Trophoblast cell (in vitro differentiated cells and primary cell): ENCODE data around the gene KMT2D.

ENCODE experiments used
- DNase-seq, 2 donors: peaks; one replicate each; pipeline ENCODE4 v3.0.0-alpha.2; 2016
- H2AFZ ChIP-seq: 2 replicates; pipeline ENCODE4 v1.6.1; 2013; ENCODE audit warnings: low read length, moderate library complexity, mild to moderate bottlenecking; ENCODE audit not compliant: insufficient read depth, poor library complexity
- H2AK5ac ChIP-seq: 2 replicates; pipeline ENCODE4 v1.6.1; 2013; ENCODE audit warnings: mild to moderate bottlenecking, low read length
- H2BK120ac ChIP-seq: 2 replicates; pipeline ENCODE4 v1.6.1; 2013; ENCODE audit warnings: low read length, mild to moderate bottlenecking, moderate library complexity; ENCODE audit not compliant: insufficient read depth, poor library complexity
- H2BK12ac ChIP-seq: 2 replicates; pipeline ENCODE4 v1.6.1; 2013; ENCODE audit warnings: mild to moderate bottlenecking, low read length, moderate library complexity
- H2BK5ac ChIP-seq: 2 replicates; pipeline ENCODE4 v1.6.1; 2013; ENCODE audit warnings: low read length, low read depth, moderate library complexity, mild to moderate bottlenecking; ENCODE audit not compliant: poor library complexity
- H3K14ac ChIP-seq: 2 replicates; pipeline ENCODE4 v1.6.1; 2013; ENCODE audit warnings: mild to moderate bottlenecking, low read length
- H3K18ac ChIP-seq: 2 replicates; pipeline ENCODE4 v1.6.1; 2013; ENCODE audit warnings: mild to moderate bottlenecking, low read length
- H3K23ac ChIP-seq: 2 replicates; pipeline ENCODE4 v1.6.1; 2013; ENCODE audit warnings: low read length
- H3K27ac ChIP-seq: 2 replicates; pipeline ENCODE4 v1.5.1; 2013; ENCODE audit warnings: low read depth, mild to moderate bottlenecking, inconsistent platforms, low read length, moderate library complexity
- H3K27me3 ChIP-seq: 2 replicates; pipeline ENCODE4 v1.6.1; 2013; ENCODE audit warnings: inconsistent platforms, mild to moderate bottlenecking, low read length, moderate library complexity; ENCODE audit not compliant: insufficient read depth
- H3K36me3 ChIP-seq, 2 experiments: 1 replicate in 1 of 2; 2 replicates in 1 of 2; pipeline ENCODE4 v1.6.1; 2013; ENCODE audit warnings: low read length in 2 of 2, mild to moderate bottlenecking in 2 of 2, moderate library complexity in 1 of 2; ENCODE audit not compliant: insufficient read depth in 2 of 2, control insufficient read depth in 1 of 2
- H3K4ac ChIP-seq: 2 replicates; pipeline ENCODE4 v1.6.1; 2013; ENCODE audit warnings: low read depth, mild to moderate bottlenecking, low read length, moderate library complexity
- H3K4me1 ChIP-seq, 2 experiments: 1 replicate in 1 of 2; 2 replicates in 1 of 2; pipeline ENCODE4 v1.6.1; 2013; ENCODE audit warnings: low read length in 2 of 2, mild to moderate bottlenecking in 2 of 2, moderate library complexity in 1 of 2; ENCODE audit not compliant: insufficient read depth in 2 of 2, control insufficient read depth in 1 of 2
- H3K4me2 ChIP-seq: 2 replicates; pipeline ENCODE4 v1.6.1; 2013; ENCODE audit warnings: inconsistent platforms, mild to moderate bottlenecking, low read length, moderate library complexity
- H3K4me3 ChIP-seq: 2 replicates; pipeline ENCODE4 v1.5.1; 2013; ENCODE audit warnings: mild to moderate bottlenecking, low read depth, low read length, inconsistent platforms
- H3K79me1 ChIP-seq: one replicate; pipeline ENCODE4 v1.6.1; 2013; ENCODE audit warnings: low read length
- H3K79me2 ChIP-seq: 2 replicates; pipeline ENCODE4 v1.6.1; 2013; ENCODE audit warnings: low read length, mild to moderate bottlenecking; ENCODE audit not compliant: control insufficient read depth, insufficient read depth, poor library complexity
- H3K9ac ChIP-seq: 2 replicates; pipeline ENCODE4 v1.6.1; 2013; ENCODE audit warnings: mild to moderate bottlenecking, low read length
- H3K9me3 ChIP-seq: 2 replicates; pipeline ENCODE4 v1.6.1; 2013; ENCODE audit warnings: low read depth, mild to moderate bottlenecking, control low read depth, inconsistent platforms, low read length; ENCODE audit not compliant: insufficient read depth
- H4K12ac ChIP-seq: 2 replicates; pipeline ENCODE4 v1.6.1; 2013; ENCODE audit warnings: low read depth, mild to moderate bottlenecking, low read length, moderate library complexity
- H4K8ac ChIP-seq: 2 replicates; pipeline ENCODE4 v1.6.1; 2013; ENCODE audit warnings: low read depth, mild to moderate bottlenecking, low read length, moderate library complexity
- H4K91ac ChIP-seq: one replicate; pipeline ENCODE4 v1.6.1; 2013; ENCODE audit warnings: low read depth, mild to moderate bottlenecking, low read length, moderate library complexity
- WGBS: extraction: QIAGEN DNeasy Blood & Tissue Kit; methylation state at CpG from one replicate; pipeline ENCODE4 v1.1.7; 2013; ENCODE audit warnings: missing lambda C conversion rate; ENCODE audit not compliant: insufficient read length, insufficient coverage; ENCODE audit errors: extremely low coverage; 5-methylcytosine and 5-hydroxymethylcytosine counted together

The KMT2D gene

DNA sequence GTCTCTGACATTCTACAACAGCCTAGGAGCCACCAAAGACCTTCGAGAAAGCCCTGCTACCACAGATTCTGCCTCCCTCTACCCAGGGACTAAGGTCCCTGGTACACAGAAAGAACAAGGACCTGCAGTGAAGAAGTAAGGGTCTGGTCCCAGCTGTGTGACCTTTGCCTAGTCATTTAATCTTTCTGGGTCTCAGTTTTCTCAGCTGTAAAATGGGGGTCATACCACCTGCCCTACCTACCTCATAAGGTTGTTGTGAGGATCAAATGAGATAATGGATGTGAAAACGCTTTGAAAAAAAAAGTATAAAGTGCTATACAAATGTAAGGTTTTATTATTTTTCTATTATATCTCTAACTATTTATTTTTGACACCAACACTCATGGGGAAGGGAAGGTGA is 36.8 kb downstream of the KMT2D start:
- H3K4me2 ChIP-seq = no peak overlapping the region
- no peak overlapping the region for H3K27ac ChIP-seq
- WGBS = no CpG with 5 or more reads among the region's 2 CpGs

DNA sequence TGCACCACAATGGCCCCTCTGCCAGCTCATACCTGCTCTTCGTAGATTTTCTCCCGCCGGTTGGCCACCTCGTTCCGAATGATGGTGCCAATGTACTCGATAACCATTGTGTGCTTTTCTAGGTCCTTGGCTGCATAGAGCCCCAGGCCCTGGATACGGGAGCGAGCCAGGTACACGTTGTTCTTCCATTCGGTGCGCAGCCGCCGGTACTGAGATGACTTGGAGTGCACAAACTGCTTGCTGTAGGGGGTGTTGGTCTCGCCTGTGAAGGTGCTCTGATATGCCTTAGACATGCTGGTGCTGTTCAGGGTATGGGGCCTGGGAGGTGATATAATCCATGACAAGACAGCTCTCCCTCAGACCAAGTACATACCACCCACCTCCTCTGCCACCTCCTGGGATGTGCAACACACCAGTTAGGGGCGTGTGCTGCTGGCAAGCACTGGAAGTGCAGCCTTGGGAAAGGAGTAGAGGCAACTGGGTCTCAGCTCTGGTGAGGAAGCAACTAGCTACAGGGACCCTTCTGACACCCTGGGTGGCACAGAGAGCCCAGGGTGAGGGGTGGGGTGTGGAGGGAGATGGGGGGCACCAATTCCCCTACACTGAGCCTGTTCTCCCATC is 37.9 kb downstream of the KMT2D start:
- Histone ChIP-seq H4K91ac (no peak overlapping the region), H3K79me1 (peaks cover 8% of the 10 kb centered on the region), H3K36me3 (peaks cover 51 to 64% of the 10 kb centered on the region in 2 experiments), H3K4me1 (peaks cover 0 to 6% of the 10 kb centered on the region in 2 experiments), H4K8ac (no peak overlapping the region), H3K9me3 (no peaks in the 10 kb centered on the region), H2BK12ac (no peak overlapping the region), H3K14ac (no peak overlapping the region), H3K4me3 (no peak overlapping the region), H2BK120ac (no peak overlapping the region), H3K18ac (no peak overlapping the region), H3K9ac (no peak overlapping the region), H3K27ac (no peak overlapping the region), H3K4ac (no peak overlapping the region), H2BK5ac (no peak overlapping the region), H2AFZ (no peak overlapping the region), H3K23ac (no peak overlapping the region), H4K12ac (no peak overlapping the region), H3K4me2 (no peak overlapping the region), H2AK5ac (no peak overlapping the region), H3K79me2 (peaks cover 6% of the 10 kb centered on the region), H3K27me3 (no peaks in the 10 kb centered on the region)
- WGBS = no CpG with 5 or more reads among the region's 15 CpGs
- DNase-seq = no peak

More for the DNA sequence above, 36.8 kb downstream of the KMT2D start:
- H2BK5ac ChIP-seq = no peak overlapping the region
- H3K36me3 ChIP-seq = peaks cover 61 to 74% of the 10 kb centered on the region in 2 experiments
- H2BK12ac ChIP-seq = no peak overlapping the region
- no peak overlapping the region for H2AK5ac ChIP-seq
- peaks cover 0 to 2% of the 10 kb centered on the region in 2 experiments for H3K4me1 ChIP-seq
- H3K27me3 ChIP-seq = no peaks in the 10 kb centered on the region
- no peak overlapping the region for H3K18ac ChIP-seq
- H3K4ac ChIP-seq = no peak overlapping the region
- H4K91ac ChIP-seq = no peak overlapping the region
- no peak overlapping the region for H3K9ac ChIP-seq
- no peak overlapping the region for H3K14ac ChIP-seq
- no peaks in the 10 kb centered on the region for H3K9me3 ChIP-seq
- H4K12ac ChIP-seq = no peak overlapping the region
- no peak overlapping the region for H3K23ac ChIP-seq
- no peak overlapping the region for H2AFZ ChIP-seq
- no peak overlapping the region for H2BK120ac ChIP-seq
- no peaks in the 10 kb centered on the region for H3K79me2 ChIP-seq
- no peak for DNase-seq
- no peak overlapping the region for H4K8ac ChIP-seq
- no peak overlapping the region for H3K4me3 ChIP-seq
- H3K79me1 ChIP-seq = peaks cover 2% of the 10 kb centered on the region

DNA sequence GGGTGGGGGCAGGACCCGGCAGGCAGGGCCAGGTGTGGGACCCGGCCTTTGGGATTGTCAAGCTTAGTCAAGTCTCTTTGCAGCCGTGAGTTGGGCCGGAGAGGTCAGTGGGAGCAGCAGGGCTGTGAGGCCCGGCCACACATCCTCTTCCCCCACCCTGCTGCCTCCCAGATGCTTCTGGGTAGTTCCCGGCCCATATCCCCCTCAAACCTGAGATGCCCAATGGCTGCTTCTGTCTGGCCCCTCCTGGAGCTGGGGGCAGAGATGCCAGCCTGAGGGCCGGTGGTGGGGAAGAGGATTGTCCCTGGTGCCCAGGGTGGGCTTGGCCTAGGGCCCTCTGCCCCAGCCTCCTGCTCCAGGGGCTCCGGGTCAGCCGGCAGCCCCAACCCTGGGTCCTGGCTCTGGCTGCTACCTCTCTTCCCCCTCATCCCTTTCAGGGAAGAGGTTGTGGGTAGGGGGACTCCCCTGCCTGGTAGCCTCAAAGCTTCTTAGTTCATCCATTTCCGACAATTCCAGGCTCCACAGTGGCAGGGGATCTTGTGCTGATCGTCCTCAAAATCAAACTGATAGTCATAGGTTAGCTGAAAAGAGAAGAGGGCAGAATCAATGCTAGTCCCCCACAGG is 39.2 kb downstream of the KMT2D start:
- Histone ChIP-seq H3K9ac (no peak overlapping the region), H3K4me2 (no peak overlapping the region), H2AK5ac (no peak overlapping the region), H3K79me1 (peaks cover 8% of the 10 kb centered on the region), H4K8ac (no peak overlapping the region), H3K18ac (no peak overlapping the region), H3K79me2 (peaks cover 6% of the 10 kb centered on the region), H3K4me1 (peaks cover 0 to 6% of the 10 kb centered on the region in 2 experiments), H4K12ac (no peak overlapping the region), H3K4me3 (no peak overlapping the region), H3K27me3 (no peaks in the 10 kb centered on the region), H3K27ac (no peak overlapping the region), H2AFZ (no peak overlapping the region), H3K9me3 (no peaks in the 10 kb centered on the region), H3K23ac (no peak overlapping the region), H2BK5ac (no peak overlapping the region), H3K4ac (no peak overlapping the region), H3K14ac (no peak overlapping the region), H2BK12ac (no peak overlapping the region), H2BK120ac (no peak overlapping the region), H4K91ac (no peak overlapping the region), H3K36me3 (peaks cover 38 to 53% of the 10 kb centered on the region in 2 experiments)
- DNase-seq = no peak
- WGBS = no CpG with 5 or more reads among the region's 11 CpGs

- no CpG with 5 or more reads among the region's 6 CpGs for WGBS
- H3K4ac ChIP-seq = no peak overlapping the region
- peaks cover 33 to 45% of the 10 kb centered on the region in 2 experiments for H3K36me3 ChIP-seq
Measured at GRCh38 chr12:49020441-49020840, 40.2 kb downstream of the KMT2D start.

More at GRCh38 chr12:49020441-49020840, 40.2 kb downstream of the KMT2D start:
- Histone ChIP-seq H3K18ac (no peak overlapping the region), H3K79me2 (peaks cover 6% of the 10 kb centered on the region), H3K27ac (no peak overlapping the region), H2BK5ac (no peak overlapping the region), H2BK12ac (no peak overlapping the region), H4K12ac (no peak overlapping the region), H3K14ac (no peak overlapping the region), H3K4me2 (no peak overlapping the region), H4K8ac (no peak overlapping the region), H3K9me3 (no peaks in the 10 kb centered on the region), H2AK5ac (no peak overlapping the region), H3K27me3 (no peaks in the 10 kb centered on the region), H3K4me1 (peaks cover 0 to 6% of the 10 kb centered on the region in 2 experiments), H2AFZ (no peak overlapping the region), H3K79me1 (peaks cover 8% of the 10 kb centered on the region), H4K91ac (no peak overlapping the region), H3K4me3 (no peak overlapping the region), H2BK120ac (no peak overlapping the region), H3K9ac (no peak overlapping the region), H3K23ac (no peak overlapping the region)
- no peak for DNase-seq
